Naive thymus-derived CD8-positive, alpha-beta T cell (primary cell): ENCODE data around the gene IRF2BPL. TPM values are rescaled to one million over a fixed set of nuclear protein-coding genes. Genes with fewer than 3 reads are reported as not detected.

Source experiments
- polyA plus RNA-seq, 3 donors: library from polyadenylated mRNA; unstranded; fragments of 300-500 nt; fragmentation: Illumina TruSeq; gene quantifications; one replicate each; pipeline ENCODE4 v1.2.3, GENCODE V29; 2021
- total RNA-seq, 8 experiments: library from RNA in 2 of 8; stranded (reverse) in 2 of 8; gene quantifications; one replicate each; pipeline ENCODE4 v1.2.3 and lab custom pipeline; 2021 to 2026

Gene IRF2BPL
- total and polyA plus RNA-seq, 5 experiments from 2014 or later: 1.9 to 26.5 (median 3.3) TPM

Other genes starting within 250 kb of the IRF2BPL start
- 10 to 100 TPM; 30.7 to 32.2 TPM for gene ANGEL1, start 215.8 kb downstream of the IRF2BPL start, total RNA-seq
- gene ANGEL1, start 215.8 kb downstream of the IRF2BPL start, polyA plus RNA-seq: 10 to 100 TPM; 26.7 to 27.6 (median 27.5) TPM
- not detected for gene LRRC74A, start 202.3 kb downstream of the IRF2BPL start, total RNA-seq
- under 1 TPM in 1 of 3 donors, not detected in 2; 0.56 TPM for gene LRRC74A, start 202.3 kb downstream of the IRF2BPL start, polyA plus RNA-seq
- 10 to 100 TPM; 11.3 to 12.8 TPM for gene CIPC, start 69.5 kb upstream of the IRF2BPL start, total RNA-seq
- 1 to 10 TPM; 4.4 to 7.7 (median 4.7) TPM for gene CIPC, start 69.5 kb upstream of the IRF2BPL start, polyA plus RNA-seq
- gene ZDHHC22, start 113.1 kb upstream of the IRF2BPL start, total RNA-seq: not detected
- gene ZDHHC22, start 113.1 kb upstream of the IRF2BPL start, polyA plus RNA-seq: not detected
- gene TMEM63C, start 153.1 kb upstream of the IRF2BPL start, total RNA-seq: under 1 TPM; 0.66 to 0.83 TPM
- gene TMEM63C, start 153.1 kb upstream of the IRF2BPL start, polyA plus RNA-seq: under 1 TPM in 2 of 3 donors, not detected in 1; 0.02 to 0.83 TPM
- gene NGB, start 242.5 kb upstream of the IRF2BPL start, total RNA-seq: not detected
- not detected for gene NGB, start 242.5 kb upstream of the IRF2BPL start, polyA plus RNA-seq